Peyer's patch (tissue), 4 donors: Measurements from ENCODE around the gene ABCG8.

Source experiments
- CTCF ChIP-seq, 6 experiments: fragments of 450-650 bp in 4 of 6; fragments of 200-600 bp in 2 of 6; sonication (generic) in 1 of 6; IDR thresholded peaks; one replicate each; pipeline ENCODE4 v1.5.1; 2017 to 2019; ENCODE audit warnings: antibody characterized with exemption in 6 of 6, mild to moderate bottlenecking in 3 of 6, moderate library complexity in 1 of 6
- POLR2A ChIP-seq, 2 donors: fragments of 450-650 bp; IDR thresholded peaks; one replicate each; pipeline ENCODE4 v1.5.1; 2017; ENCODE audit warnings: antibody characterized with exemption in 2 of 2, mild to moderate bottlenecking in 2 of 2, moderate library complexity in 2 of 2

DNA sequence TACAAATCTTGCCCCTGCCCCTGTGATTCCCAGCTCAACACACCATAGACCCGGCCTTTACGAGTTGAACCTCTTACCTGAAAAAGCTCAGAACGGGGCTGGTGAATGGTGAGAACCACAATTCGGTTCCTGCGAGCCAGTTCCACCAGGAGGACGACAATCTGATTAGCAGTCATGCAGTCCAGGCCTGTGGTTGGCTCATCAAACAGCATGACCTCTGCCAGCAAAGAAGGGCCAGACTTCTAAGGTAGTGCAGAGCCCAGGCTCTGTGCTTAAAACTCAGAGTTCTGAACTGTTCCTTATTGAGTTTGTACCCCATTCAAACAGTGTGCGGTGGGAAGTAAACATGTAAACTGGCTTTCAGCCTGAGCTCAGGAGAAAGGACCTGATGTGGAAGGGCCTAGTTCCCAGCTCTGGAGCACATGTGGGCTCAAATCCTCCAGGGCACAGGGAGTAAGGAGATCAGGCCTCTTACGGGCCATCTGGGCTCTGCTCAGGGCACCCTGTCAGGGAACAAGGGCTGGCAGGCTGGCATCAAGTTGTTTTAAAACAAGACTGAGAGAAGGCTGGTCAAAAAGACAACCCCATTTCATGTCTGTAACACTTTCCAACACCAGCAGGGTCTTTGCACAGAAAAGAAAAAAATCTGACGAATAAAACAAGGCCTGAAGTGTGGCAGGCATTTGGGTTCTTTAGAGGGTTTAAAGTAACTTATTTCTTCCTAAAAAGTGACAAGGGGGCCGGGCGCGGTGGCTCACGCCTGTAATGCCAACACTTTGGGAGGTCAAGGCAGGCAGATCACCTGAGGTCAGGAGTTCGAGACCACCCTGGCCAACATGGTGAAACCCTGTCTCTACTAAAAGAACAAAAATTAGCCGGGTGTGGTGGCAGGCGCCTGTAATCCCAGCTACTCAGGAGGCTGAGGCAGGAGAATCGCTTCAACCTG is 12.2 kb upstream of the ABCG8 start:
- no peak for TF ChIP-seq CTCF (IDR thresholded peaks at IDR 0.05)
- no peak for TF ChIP-seq POLR2A (IDR thresholded peaks at IDR 0.05)
